PC-9 (cell line): ENCODE results near the gene ADGRL1.
"Not testable (repeated sequence)": the region's sequence is repeated elsewhere in the genome, so short reads cannot be mapped to it uniquely, and the experiment has no call there.

Source experiments
- CTCF ChIP-seq: fragments of 200-600 bp; sonication (generic); conservative IDR thresholded peaks from 2 replicates; pipeline ENCODE4 v1.6.1; 2017; ENCODE audit warnings: mixed run types, antibody characterized with exemption, mild to moderate bottlenecking, moderate library complexity
- EZH2 ChIP-seq: fragments of 200-600 bp; sonication (generic); IDR thresholded peaks from 2 replicates; pipeline ENCODE4 v1.8.0; 2017; ENCODE audit warnings: antibody characterized with exemption, low read depth

- TF ChIP-seq CTCF, EZH2: not testable (repeated sequence)
These were observed 1.1 kb upstream of the ADGRL1 start for GRCh38 chr19:14206737-14207726.
